Neural progenitor cell (in vitro differentiated cells): ENCODE data around the gene FAM53B. TPM values are rescaled to one million over a fixed set of nuclear protein-coding genes. Genes with fewer than 3 reads are reported as not detected.

ENCODE experiments used
- DNase-seq: peaks from one replicate; pipeline ENCODE4 v3.0.0-alpha.2; 2016; ENCODE audit warnings: low spot score
- H2AFZ ChIP-seq: fragments of 200-600 bp; sonication (generic); replicated peaks from 2 replicates; pipeline ENCODE4 v1.6.1; 2016; ENCODE audit warnings: antibody characterized with exemption
- H3F3A ChIP-seq: fragments of 200-600 bp; sonication (generic); 2 replicates; pipeline ENCODE4 v1.6.1; 2016; ENCODE audit warnings: antibody characterized with exemption, low read depth
- H3K27ac ChIP-seq: fragments of 200-600 bp; sonication (generic); 2 replicates; pipeline ENCODE4 v1.5.1; 2016; ENCODE audit warnings: mild to moderate bottlenecking
- H3K27me3 ChIP-seq: fragments of 200-600 bp; sonication (generic); 2 replicates; pipeline ENCODE4 v1.6.1; 2016; ENCODE audit warnings: mild to moderate bottlenecking, moderate library complexity
- H3K36me3 ChIP-seq: fragments of 200-600 bp; sonication (generic); 2 replicates; pipeline ENCODE4 v1.5.1; 2016
- H3K4me1 ChIP-seq: fragments of 200-600 bp; sonication (generic); 2 replicates; pipeline ENCODE4 v1.6.1; 2016; ENCODE audit warnings: mixed run types
- H3K4me2 ChIP-seq: fragments of 200-600 bp; sonication (generic); 2 replicates; pipeline ENCODE4 v1.6.1; 2016
- H3K4me3 ChIP-seq: fragments of 200-600 bp; sonication (generic); 2 replicates; pipeline ENCODE4 v1.5.1; 2016
- H3K79me2 ChIP-seq: fragments of 200-600 bp; sonication (generic); 2 replicates; pipeline ENCODE4 v1.6.1; 2016; ENCODE audit warnings: low read depth
- H3K9ac ChIP-seq: fragments of 200-600 bp; sonication (generic); 2 replicates; pipeline ENCODE4 v1.6.1; 2016
- H3K9me3 ChIP-seq: fragments of 200-600 bp; sonication (generic); 2 replicates; pipeline ENCODE4 v1.5.1; 2016; ENCODE audit warnings: low read depth
- H4K20me1 ChIP-seq: fragments of 200-600 bp; sonication (generic); 2 replicates; pipeline ENCODE4 v1.6.1; 2016; ENCODE audit warnings: low read depth
- H3K27ac Mint-ChIP-seq: 3 replicates; pipeline ENCODE4 v1.8.0; 2021; ENCODE audit warnings: mixed read lengths
- H3K27me3 Mint-ChIP-seq: 2 replicates; pipeline ENCODE4 v1.8.0; 2022; ENCODE audit warnings: low read depth, mild to moderate bottlenecking, inconsistent platforms, moderate library complexity, mixed read lengths; ENCODE audit not compliant: insufficient read depth
- H3K36me3 Mint-ChIP-seq: 3 replicates; pipeline ENCODE4 v1.8.0; 2021; ENCODE audit warnings: mixed read lengths
- H3K4me1 Mint-ChIP-seq: 3 replicates; pipeline ENCODE4 v1.8.0; 2021; ENCODE audit warnings: mixed read lengths
- H3K4me3 Mint-ChIP-seq: 3 replicates; pipeline ENCODE4 v1.8.0; 2021; ENCODE audit warnings: mild to moderate bottlenecking, moderate library complexity, mixed read lengths
- H3K9me3 Mint-ChIP-seq: 3 replicates; pipeline ENCODE4 v1.8.0; 2020; ENCODE audit warnings: mixed read lengths
- CTCF ChIP-seq: fragments of 200-600 bp; sonication (generic); IDR thresholded peaks from 2 replicates; pipeline ENCODE4 v1.5.1; 2017; ENCODE audit warnings: antibody characterized with exemption, mild to moderate bottlenecking
- EZH2 ChIP-seq: fragments of 200-600 bp; sonication (generic); IDR thresholded peaks from 2 replicates; pipeline ENCODE4 v1.6.1; 2017; ENCODE audit warnings: antibody characterized with exemption, mild to moderate bottlenecking, moderate library complexity
- EZH2phosphoT487 ChIP-seq: fragments of 200-600 bp; sonication (generic); IDR thresholded peaks from 2 replicates; pipeline ENCODE4 v1.6.1; 2017; ENCODE audit warnings: antibody characterized with exemption
- total RNA-seq: library from RNA; depleted of rRNA; stranded (reverse); fragments of >200 nt; gene quantifications from 2 replicates; pipeline ENCODE4 v1.2.3, GENCODE V29; 2015; ENCODE audit warnings: low replicate concordance

FAM53B gene
- total RNA-seq, 1 donor from 2014 or later: 15.3 TPM

- no peak overlapping the region for H3K4me2 ChIP-seq
- Mint-ChIP-seq H3K4me3 (no peak overlapping the region), H3K27ac (no peak overlapping the region), H3K4me1 (peaks cover 14% of the 10 kb centered on the region), H3K27me3 (peaks cover 6% of the 10 kb centered on the region), H3K9me3 (no peaks in the 10 kb centered on the region), H3K36me3 (no peaks in the 10 kb centered on the region)
- H3K79me2 ChIP-seq: no peaks in the 10 kb centered on the region
- H3K9ac ChIP-seq: no peak overlapping the region
- DNase-seq: no peak
- no peaks in the 10 kb centered on the region for H4K20me1 ChIP-seq
- no peak for TF ChIP-seq CTCF
- no peak for TF ChIP-seq EZH2phosphoT487
- TF ChIP-seq EZH2: no peak
- H3K27me3 ChIP-seq: no peaks in the 10 kb centered on the region
- H2AFZ ChIP-seq: no peak overlapping the region
- no peaks in the 10 kb centered on the region for H3K36me3 ChIP-seq
- peaks cover 23% of the 10 kb centered on the region for H3K4me1 ChIP-seq
- no peaks in the 10 kb centered on the region for H3F3A ChIP-seq
- H3K27ac ChIP-seq: no peak overlapping the region
- no peaks in the 10 kb centered on the region for H3K9me3 ChIP-seq
- no peak overlapping the region for H3K4me3 ChIP-seq
These were observed 141.4 kb downstream of the FAM53B start for GRCh38 chr10:124602646-124603365.

GRCh38 chr10:124602121-124602561 is 142.0 kb downstream of the FAM53B start:
- peaks cover 9% of the 10 kb centered on the region for H3K4me1 Mint-ChIP-seq
- DNase-seq: no peak

GRCh38 chr10:124601431-124602120 is 142.6 kb downstream of the FAM53B start:
- no peak overlapping the region for H3K4me3 Mint-ChIP-seq
- Histone ChIP-seq H3K79me2 (no peaks in the 10 kb centered on the region), H3K9ac (no peak overlapping the region), H3K27ac (no peak overlapping the region), H3K36me3 (no peaks in the 10 kb centered on the region), H3F3A (no peaks in the 10 kb centered on the region), H2AFZ (no peak overlapping the region), H3K4me3 (no peak overlapping the region), H3K4me1 (peaks cover 15% of the 10 kb centered on the region), H3K4me2 (no peak overlapping the region), H3K9me3 (no peaks in the 10 kb centered on the region), H4K20me1 (no peaks in the 10 kb centered on the region), H3K27me3 (no peaks in the 10 kb centered on the region)
- H3K27me3 Mint-ChIP-seq: peaks cover 5% of the 10 kb centered on the region
- DNase-seq: no peak
- no peaks in the 10 kb centered on the region for H3K9me3 Mint-ChIP-seq
- peaks cover 4% of the 10 kb centered on the region for H3K4me1 Mint-ChIP-seq
- no peaks in the 10 kb centered on the region for H3K36me3 Mint-ChIP-seq
- no peak overlapping the region for H3K27ac Mint-ChIP-seq
- TF ChIP-seq EZH2phosphoT487: no peak
- no peak for TF ChIP-seq CTCF
- TF ChIP-seq EZH2: no peak

More at GRCh38 chr10:124602121-124602561, 142.0 kb downstream of the FAM53B start:
- Mint-ChIP-seq H3K27ac (no peak overlapping the region), H3K36me3 (no peaks in the 10 kb centered on the region), H3K27me3 (peaks cover 2% of the 10 kb centered on the region), H3K4me3 (no peak overlapping the region), H3K9me3 (no peaks in the 10 kb centered on the region)
- Histone ChIP-seq H3K4me3 (no peak overlapping the region), H2AFZ (no peak overlapping the region), H3K27ac (no peak overlapping the region), H4K20me1 (no peaks in the 10 kb centered on the region), H3K27me3 (no peaks in the 10 kb centered on the region), H3K36me3 (no peaks in the 10 kb centered on the region), H3K9me3 (no peaks in the 10 kb centered on the region), H3F3A (no peaks in the 10 kb centered on the region), H3K79me2 (no peaks in the 10 kb centered on the region), H3K4me2 (no peak overlapping the region), H3K9ac (no peak overlapping the region), H3K4me1 (peaks cover 20% of the 10 kb centered on the region)
- TF ChIP-seq EZH2 (no peak), EZH2phosphoT487 (no peak), CTCF (no peak)
